ENCODE results near the gene CTSF.

- TF ChIP-seq CTCF (conservative IDR thresholded peaks at IDR 0.05; ENCODE audit: low read length) = no peak
- no peak for TF ChIP-seq EZH2phosphoT487 (IDR thresholded peaks at IDR 0.05; ENCODE audit: borderline replicate concordance, low read depth, low read length)
Measured at GRCh38 chr11:66550887-66551286, 17.5 kb downstream of the CTSF start.
